Panc1 (cell line): Measurements from ENCODE around the gene CAMK2B. TPM values are rescaled to one million over a fixed set of nuclear protein-coding genes. Genes with fewer than 3 reads are reported as not detected.

Experiments used
- ATAC-seq: fragments of 200-7000 bp; cut with Tn5 transposase; 2 replicates; pipeline ENCODE4 v1.9.1; 2020; ENCODE audit warnings: mild to moderate bottlenecking, moderate library complexity
- BruUV-seq: library from RNA; stranded (reverse); fragments of 400-500 nt; replicated peaks from 2 replicates; lab custom pipeline; 2021; lab: Mats Ljungman, UMichigan
- CTCF ChIA-PET: fragments of 300-600 bp; sonication (Branson Sonifier 250); formaldehyde crosslinking; loops from one replicate; lab custom pipeline; 2022; ENCODE audit warnings: antibody characterized with exemption; lab: Charles Lee
- POLR2A ChIA-PET: fragments of 300-600 bp; sonication (Branson Sonifier 250); formaldehyde crosslinking; loops from one replicate; lab custom pipeline; 2022; ENCODE audit warnings: antibody characterized with exemption; lab: Charles Lee
- DNase-seq: peaks from one replicate; pipeline ENCODE4 v3.0.0-alpha.2; 2010; ENCODE audit warnings: low read depth, low spot score
- H3K27ac ChIP-seq: 2 replicates; pipeline ENCODE4 v1.5.1; 2011; ENCODE audit warnings: mild to moderate bottlenecking, low read length, inconsistent platforms
- H3K27me3 ChIP-seq: fragments of 200-500 bp; sonication (Bioruptor generic); 2 replicates; pipeline ENCODE4 v1.6.0; 2014; ENCODE audit warnings: low read length, inconsistent platforms; ENCODE audit not compliant: control insufficient read depth, insufficient read depth
- H3K36me3 ChIP-seq: fragments of 200-500 bp; sonication (Bioruptor generic); 2 replicates; pipeline ENCODE4 v1.5.1; 2014; ENCODE audit warnings: inconsistent platforms, mild to moderate bottlenecking, low read length, moderate library complexity; ENCODE audit not compliant: control insufficient read depth, insufficient read depth
- H3K4me1 ChIP-seq: 2 replicates; pipeline ENCODE4 v1.5.1; 2011; ENCODE audit warnings: inconsistent platforms, mild to moderate bottlenecking, low read length, moderate library complexity; ENCODE audit not compliant: control insufficient read depth, insufficient read depth
- H3K4me3 ChIP-seq, 2 experiments: 2 replicates each; pipeline ENCODE4 v1.5.1; 2011 to 2012; ENCODE audit warnings: low read depth in 2 of 2, low read length in 2 of 2, mild to moderate bottlenecking in 2 of 2, inconsistent platforms in 1 of 2, moderate library complexity in 1 of 2
- H3K9me3 ChIP-seq: fragments of 200-500 bp; sonication (Bioruptor generic); 2 replicates; pipeline ENCODE4 v1.5.1; 2014; ENCODE audit warnings: low read depth, mild to moderate bottlenecking, inconsistent platforms, low read length, moderate library complexity; ENCODE audit not compliant: control insufficient read depth, insufficient read depth
- CTCF ChIP-seq: fragments of 450-650 bp; IDR thresholded peaks from 2 replicates; pipeline ENCODE4 v1.5.1; 2017; ENCODE audit warnings: mild to moderate bottlenecking
- POLR2AphosphoS5 ChIP-seq: IDR thresholded peaks from 2 replicates; pipeline ENCODE4 v1.6.1; 2012; ENCODE audit warnings: mild to moderate bottlenecking, low read depth, low read length, moderate library complexity
- REST ChIP-seq, 2 experiments: IDR thresholded peaks; 2 replicates each; pipeline ENCODE4 v1.6.1; 2011 to 2012; ENCODE audit warnings: low read depth in 2 of 2, control low read depth in 1 of 2, low read length in 1 of 2, mild to moderate bottlenecking in 1 of 2, moderate library complexity in 1 of 2; ENCODE audit not compliant: insufficient read depth in 1 of 2
- SIN3A ChIP-seq: IDR thresholded peaks from 2 replicates; pipeline ENCODE4 v1.6.1; 2012; ENCODE audit warnings: low read depth, mild to moderate bottlenecking, low read length, moderate library complexity, borderline replicate concordance; ENCODE audit not compliant: insufficient read depth
- TCF7L2 ChIP-seq: IDR thresholded peaks from 2 replicates; pipeline ENCODE4 v1.6.1; 2011; ENCODE audit warnings: mild to moderate bottlenecking, low read depth, low read length, inconsistent platforms
- in situ Hi-C: cut with HindIII; loops from 2 replicates; pipeline ENCODE4 v1.10.0; 2016; ENCODE audit warnings: low sequenced_read_pairs, low pct_unique_long_range_greater_than_20kb
- intact Hi-C: fragments of 100-400 bp; cut with micrococcal nuclease; formaldehyde crosslinking; loops from one replicate; pipeline ENCODE4 v1.10.0; 2022; ENCODE audit not compliant: unreplicated experiment
- total RNA-seq: library from RNA; stranded (reverse); gene quantifications from one replicate; pipeline ENCODE4 v1.2.1, GENCODE V29; 2021; ENCODE audit not compliant: unreplicated experiment

Gene CAMK2B
- total RNA-seq, 1 experiment from 2014 or later: 0.26 TPM

DNA sequence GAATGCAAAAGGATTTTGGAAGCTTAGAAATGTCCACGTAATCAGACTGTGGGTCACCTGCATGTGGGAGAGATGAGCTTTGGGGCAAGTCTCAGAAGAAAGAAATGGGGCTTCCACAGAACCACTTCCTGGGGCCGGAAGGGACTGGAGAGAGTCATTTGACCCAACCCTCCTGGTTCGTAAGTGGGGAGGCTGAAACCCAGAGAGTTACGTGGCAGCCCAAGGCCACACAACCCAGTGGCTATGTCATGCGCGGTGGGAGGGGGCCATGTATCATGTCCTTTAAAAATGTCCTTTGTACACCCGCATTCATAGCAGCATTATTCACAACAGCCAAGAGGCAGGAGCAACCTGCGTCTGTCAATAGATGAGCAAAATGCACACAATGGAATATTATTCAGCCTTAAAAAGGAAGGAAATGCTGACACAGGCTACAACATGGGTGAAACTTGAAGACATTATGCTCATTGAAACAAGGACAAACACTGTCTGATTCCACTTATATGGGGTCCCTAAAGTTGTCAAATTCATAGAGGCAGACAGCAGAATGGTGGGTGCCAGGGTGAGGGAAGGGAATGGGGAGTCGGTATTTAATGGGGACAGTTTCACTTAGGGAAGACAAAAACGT lies 15.1 kb downstream of the CAMK2B start:
- Histone ChIP-seq H3K4me3 (no peak overlapping the region), H3K27ac (no peak overlapping the region), H3K36me3 (no peaks in the 10 kb centered on the region), H3K9me3 (no peaks in the 10 kb centered on the region), H3K4me1 (no peaks in the 10 kb centered on the region), H3K27me3 (no peaks in the 10 kb centered on the region)
- in situ Hi-C loops: no loop called here
- BruUV-seq: no TSS peak
- TF ChIP-seq REST (IDR thresholded peaks at IDR 0.05; ENCODE audit: insufficient read depth in 1 of 2, low read depth in 2 of 2, low read length in 1 of 2) (no peak), SIN3A (no peak), POLR2AphosphoS5 (no peak), TCF7L2 (no peak), CTCF (no peak)
- ATAC-seq (no peak), DNase-seq (no peak)
- CTCF ChIA-PET: no interaction called here
- intact Hi-C loops: no loop called here
- POLR2A ChIA-PET: no interaction called here

- ChIA-PET POLR2A (no interaction called here), CTCF (interaction anchor here (1.0 kb wide), 1 partner anchor 69 kb away, joined by 3 read pairs; no protein-coding TSS in a partner anchor)
- BruUV-seq: no TSS peak
- no peaks in the 10 kb centered on the region for H3K27me3 ChIP-seq
- no peak overlapping the region for H3K27ac ChIP-seq
- H3K9me3 ChIP-seq: no peaks in the 10 kb centered on the region
- DNase-seq (no peak), ATAC-seq (peak; percentile 69)
- H3K4me1 ChIP-seq: no peaks in the 10 kb centered on the region
- in situ Hi-C loops: no loop called here
- no peaks in the 10 kb centered on the region for H3K36me3 ChIP-seq
- intact Hi-C loops: loop anchor here (5.0 kb wide), 1 partner anchor 67 kb away; no protein-coding TSS in a partner anchor
- TF ChIP-seq SIN3A (no peak), REST (IDR thresholded peaks at IDR 0.05; ENCODE audit: insufficient read depth in 1 of 2, low read depth in 2 of 2, low read length in 1 of 2) (no peak), CTCF (no peak), TCF7L2 (no peak), POLR2AphosphoS5 (no peak)
- peak overlapping the region; percentile 32 to 38 for H3K4me3 ChIP-seq
These were observed 15.9 kb downstream of the CAMK2B start for GRCh38 chr7:44309271-44310091.
